ENCODE measurements around the gene ARSJ. TPM values are rescaled to one million over a fixed set of nuclear protein-coding genes. Genes with fewer than 3 reads are reported as not detected.

ARSJ gene
- total RNA-seq: 1 to 10 TPM in 2 of 7 donors, under 1 TPM in 5; 0.26 to 1.6 (median 0.57) TPM
- under 1 TPM; 0.07 to 0.19 (median 0.12) TPM for polyA plus RNA-seq
- long read RNA-seq, donor 1: 0 reads
- long read RNA-seq, donor 2: 0 reads

- H3K4me3 ChIP-seq: peak within 1 kb of the TSS; percentile 26 to 67 (median 42)
- peak; percentile 73 for DNase-seq
- peaks cover 0 to 45% (median 11%) of the 10 kb centered on the region in 7 donors for H3K27me3 ChIP-seq (replicated peaks in 1 of 7)
- H3K4me1 ChIP-seq: peaks cover 0 to 30% (median 9%) of the 10 kb centered on the region in 6 donors
- WGBS, 5 donors: 3 to 9% (median 6%) methylated on average over 46 to 50 of the region's 50 CpGs
- peak within 1 kb of the TSS in 5 of 8 donors; percentile 2 to 60 (median 8) for H3K27ac ChIP-seq
- TF ChIP-seq POLR2AphosphoS5 (IDR thresholded peaks at IDR 0.05) (peak in 2 of 3 donors; percentile 32 to 51), POLR2A (IDR thresholded peaks at IDR 0.05) (no peak)
- intact Hi-C loops (cut with DNase I; ENCODE audit: low total_unique reads): no loop called here
- H3K36me3 ChIP-seq: no peaks in the 10 kb centered on the region
- peaks cover 0 to 9% (median 0%) of the 10 kb centered on the region in 8 donors for H3K9me3 ChIP-seq
Measured at GRCh38 chr4:113979148-113979904, at the start of gene ARSJ. Gene ARSJ (minus strand): TSS chr4:113979647. CDS start chr4:113978834, 813 bp downstream.

DNA sequence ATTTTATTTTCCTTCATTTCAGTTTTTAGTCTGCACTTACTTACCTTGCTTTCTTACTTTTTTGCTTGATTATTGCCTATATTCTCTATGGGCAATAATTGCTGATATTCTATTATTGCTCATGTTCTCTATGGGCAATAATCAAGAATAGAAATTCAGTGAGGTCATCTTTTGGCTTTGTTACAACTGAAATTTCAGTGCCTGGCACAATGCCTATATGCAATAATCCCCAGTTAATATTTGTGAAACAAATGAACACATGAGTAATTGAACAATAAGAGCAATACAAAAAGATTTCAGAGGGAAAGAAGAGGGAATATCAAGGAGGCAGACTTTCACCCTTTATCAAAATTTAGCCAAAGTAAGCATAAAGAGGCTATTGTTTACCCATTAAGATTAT, 48.6 kb upstream of the ARSJ start:
- Histone ChIP-seq H3K4me3 (no peak overlapping the region), H3K27ac (no peak overlapping the region), H3K9me3 (no peaks in the 10 kb centered on the region), H3K36me3 (no peaks in the 10 kb centered on the region), H3K27me3 (replicated peaks in 1 of 7) (no peaks in the 10 kb centered on the region), H3K4me1 (no peaks in the 10 kb centered on the region)
- TF ChIP-seq POLR2AphosphoS5 (IDR thresholded peaks at IDR 0.05) (no peak), CTCF (IDR thresholded peaks at IDR 0.05 in 8 of 11, conservative IDR thresholded peaks at IDR 0.05 in 3 of 11) (no peak), POLR2A (IDR thresholded peaks at IDR 0.05) (no peak)
- DNase-seq: no peak
- intact Hi-C loops (cut with DNase I; ENCODE audit: low total_unique reads): no loop called here

DNA sequence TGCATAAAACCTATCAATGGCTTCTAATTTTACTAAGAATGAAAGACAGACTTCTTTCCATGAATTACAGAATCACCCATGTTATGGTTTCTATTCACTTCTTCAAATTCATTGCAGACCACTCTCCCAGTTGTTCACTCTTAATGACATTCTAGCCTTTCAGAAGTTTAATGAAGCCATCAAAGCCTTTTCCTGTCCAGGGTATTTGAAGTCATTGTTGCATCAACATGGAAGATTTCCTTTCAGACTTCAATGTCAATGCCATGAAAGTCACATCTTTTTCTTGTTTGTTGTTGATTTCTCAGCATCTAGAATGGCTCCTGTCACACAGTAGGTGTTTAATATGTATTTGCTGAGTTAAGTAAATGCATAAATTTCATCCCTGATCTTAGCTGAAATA, 48.1 kb upstream of the ARSJ start:
- H3K36me3 ChIP-seq: no peaks in the 10 kb centered on the region
- H3K27ac ChIP-seq: no peak overlapping the region
- no peaks in the 10 kb centered on the region for H3K27me3 ChIP-seq (replicated peaks in 1 of 7)
- no peaks in the 10 kb centered on the region for H3K9me3 ChIP-seq
- no peaks in the 10 kb centered on the region for H3K4me1 ChIP-seq
- intact Hi-C loops (cut with DNase I; ENCODE audit: low total_unique reads): no loop called here
- H3K4me3 ChIP-seq: no peak overlapping the region
- TF ChIP-seq CTCF (IDR thresholded peaks at IDR 0.05 in 8 of 11, conservative IDR thresholded peaks at IDR 0.05 in 3 of 11) (no peak), POLR2A (IDR thresholded peaks at IDR 0.05) (no peak), POLR2AphosphoS5 (IDR thresholded peaks at IDR 0.05) (no peak)
- no peak for DNase-seq

GRCh38 chr4:114026447-114026846, 47.0 kb upstream of the ARSJ start:
- intact Hi-C loops (cut with DNase I; ENCODE audit: low total_unique reads): no loop called here
- H3K9me3 ChIP-seq: no peaks in the 10 kb centered on the region
- H3K4me1 ChIP-seq: no peaks in the 10 kb centered on the region
- no peaks in the 10 kb centered on the region for H3K36me3 ChIP-seq
- WGBS, 5 donors: 78 to 87% (median 83%) methylated on average over 3 of the region's 3 CpGs
- H3K4me3 ChIP-seq: no peak overlapping the region
- TF ChIP-seq POLR2AphosphoS5 (IDR thresholded peaks at IDR 0.05): no peak
- TF ChIP-seq CTCF (IDR thresholded peaks at IDR 0.05 in 8 of 11, conservative IDR thresholded peaks at IDR 0.05 in 3 of 11): no peak
- no peak for TF ChIP-seq POLR2A (IDR thresholded peaks at IDR 0.05)
- no peak for DNase-seq
- no peaks in the 10 kb centered on the region for H3K27me3 ChIP-seq (replicated peaks in 1 of 7)
- no peak overlapping the region for H3K27ac ChIP-seq

All from spleen (tissue), 13 donors.